DOHH2 (cell line): ENCODE data around the gene LENG9.

Experiments used
- H3F3A ChIP-seq: fragments of 200-600 bp; sonication (generic), shearing (Covaris generic); 2 replicates; pipeline ENCODE4 v1.6.0; 2016; ENCODE audit warnings: antibody characterized with exemption, mild to moderate bottlenecking; ENCODE audit not compliant: control insufficient read depth, insufficient read depth
- H3K27ac ChIP-seq: fragments of 200-600 bp; sonication (generic); 2 replicates; pipeline ENCODE4 v1.5.1; 2014; ENCODE audit warnings: low read depth, mild to moderate bottlenecking, low read length, moderate library complexity
- H3K27me3 ChIP-seq: fragments of 200-600 bp; sonication (generic); 2 replicates; pipeline ENCODE4 v1.6.1; 2014; ENCODE audit warnings: mild to moderate bottlenecking, low read length, mixed read lengths; ENCODE audit not compliant: control insufficient read depth
- H3K36me3 ChIP-seq: fragments of 200-600 bp; sonication (generic); 2 replicates; pipeline ENCODE4 v1.6.1; 2014; ENCODE audit warnings: mild to moderate bottlenecking, low read length, moderate library complexity, mixed read lengths; ENCODE audit not compliant: control insufficient read depth
- H3K4me1 ChIP-seq: fragments of 200-600 bp; sonication (generic); 2 replicates; pipeline ENCODE4 v1.6.1; 2014; ENCODE audit warnings: mild to moderate bottlenecking, low read length, mixed read lengths; ENCODE audit not compliant: control insufficient read depth
- H3K4me2 ChIP-seq: fragments of 200-600 bp; sonication (generic); 2 replicates; pipeline ENCODE4 v1.6.0; 2014; ENCODE audit warnings: mild to moderate bottlenecking, low read length, moderate library complexity
- H3K4me3 ChIP-seq: fragments of 200-600 bp; sonication (generic); 2 replicates; pipeline ENCODE4 v1.5.1; 2014; ENCODE audit warnings: mild to moderate bottlenecking, low read length, mixed read lengths
- H3K79me2 ChIP-seq: fragments of 200-600 bp; sonication (generic); 2 replicates; pipeline ENCODE4 v1.6.1; 2014; ENCODE audit warnings: mild to moderate bottlenecking, low read length, mixed read lengths; ENCODE audit not compliant: control insufficient read depth
- H3K9me2 ChIP-seq: fragments of 200-600 bp; sonication (generic); replicated peaks from 2 replicates; pipeline ENCODE4 v1.6.1; 2014; ENCODE audit warnings: mild to moderate bottlenecking, low read length, mixed read lengths; ENCODE audit not compliant: control insufficient read depth
- H3K9me3 ChIP-seq: fragments of 200-600 bp; sonication (generic); 2 replicates; pipeline ENCODE4 v1.6.1; 2014; ENCODE audit warnings: antibody characterized with exemption, low read length, mixed read lengths; ENCODE audit not compliant: control insufficient read depth, insufficient read depth
- H4K20me1 ChIP-seq: fragments of 200-600 bp; sonication (generic); 2 replicates; pipeline ENCODE4 v1.6.0; 2014; ENCODE audit warnings: low read depth, mild to moderate bottlenecking, antibody characterized with exemption, low read length, moderate library complexity; ENCODE audit not compliant: control insufficient read depth, insufficient read depth
- EZH2phosphoT487 ChIP-seq: fragments of 200-600 bp; sonication (generic); IDR thresholded peaks from 2 replicates; pipeline ENCODE4 v1.6.1; 2017; ENCODE audit warnings: borderline replicate concordance, mild to moderate bottlenecking, antibody characterized with exemption, low read length, moderate library complexity, mixed read lengths
- TF ChIP-seq, protein P1 (sequence below): fragments of 200-600 bp; sonication (generic); IDR thresholded peaks from one replicate; pipeline ENCODE4 v1.5.1; 2014; ENCODE audit warnings: antibody characterized with exemption, mild to moderate bottlenecking, low read depth, low read length; ENCODE audit not compliant: poor library complexity, severe bottlenecking

Gene LENG9

DNA sequence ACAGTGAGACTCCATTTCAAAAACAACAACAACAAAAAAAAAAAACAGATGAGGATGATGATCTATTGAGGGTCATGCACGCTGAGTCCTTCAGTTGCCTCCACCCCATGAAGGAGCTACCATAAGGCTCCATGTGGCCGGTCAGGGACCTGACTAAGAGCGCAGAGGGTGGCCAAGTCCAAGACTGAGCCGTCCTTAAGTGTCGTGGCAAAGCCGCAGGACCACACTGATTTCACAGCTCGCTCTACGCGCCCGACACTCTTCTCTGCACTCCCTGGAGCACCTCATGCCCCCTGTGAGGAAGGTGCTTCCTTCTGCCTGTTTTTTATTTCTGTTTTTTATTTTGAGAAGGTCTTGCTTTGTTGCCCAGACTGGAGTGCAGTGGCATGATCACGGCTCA is 36.0 kb downstream of the LENG9 start:
- H4K20me1 ChIP-seq: peaks cover 3% of the 10 kb centered on the region; the same call in 1 of the 2 replicates
- peaks cover 13% of the 10 kb centered on the region for H3K27me3 ChIP-seq
- no peak for TF ChIP-seq EZH2phosphoT487
- TF ChIP-seq, protein P1, sequence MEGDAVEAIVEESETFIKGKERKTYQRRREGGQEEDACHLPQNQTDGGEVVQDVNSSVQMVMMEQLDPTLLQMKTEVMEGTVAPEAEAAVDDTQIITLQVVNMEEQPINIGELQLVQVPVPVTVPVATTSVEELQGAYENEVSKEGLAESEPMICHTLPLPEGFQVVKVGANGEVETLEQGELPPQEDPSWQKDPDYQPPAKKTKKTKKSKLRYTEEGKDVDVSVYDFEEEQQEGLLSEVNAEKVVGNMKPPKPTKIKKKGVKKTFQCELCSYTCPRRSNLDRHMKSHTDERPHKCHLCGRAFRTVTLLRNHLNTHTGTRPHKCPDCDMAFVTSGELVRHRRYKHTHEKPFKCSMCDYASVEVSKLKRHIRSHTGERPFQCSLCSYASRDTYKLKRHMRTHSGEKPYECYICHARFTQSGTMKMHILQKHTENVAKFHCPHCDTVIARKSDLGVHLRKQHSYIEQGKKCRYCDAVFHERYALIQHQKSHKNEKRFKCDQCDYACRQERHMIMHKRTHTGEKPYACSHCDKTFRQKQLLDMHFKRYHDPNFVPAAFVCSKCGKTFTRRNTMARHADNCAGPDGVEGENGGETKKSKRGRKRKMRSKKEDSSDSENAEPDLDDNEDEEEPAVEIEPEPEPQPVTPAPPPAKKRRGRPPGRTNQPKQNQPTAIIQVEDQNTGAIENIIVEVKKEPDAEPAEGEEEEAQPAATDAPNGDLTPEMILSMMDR: no peak
- no peaks in the 10 kb centered on the region for H3K9me3 ChIP-seq
- H3K4me1 ChIP-seq: peaks cover 2% of the 10 kb centered on the region; the same call in 1 of the 2 replicates
- no peak overlapping the region for H3K27ac ChIP-seq
- no peaks in the 10 kb centered on the region for H3K36me3 ChIP-seq
- H3K79me2 ChIP-seq: no peaks in the 10 kb centered on the region
- H3K4me2 ChIP-seq: no peak overlapping the region
- no peaks in the 10 kb centered on the region for H3K9me2 ChIP-seq
- H3F3A ChIP-seq: no peaks in the 10 kb centered on the region
- H3K4me3 ChIP-seq: no peak overlapping the region

DNA sequence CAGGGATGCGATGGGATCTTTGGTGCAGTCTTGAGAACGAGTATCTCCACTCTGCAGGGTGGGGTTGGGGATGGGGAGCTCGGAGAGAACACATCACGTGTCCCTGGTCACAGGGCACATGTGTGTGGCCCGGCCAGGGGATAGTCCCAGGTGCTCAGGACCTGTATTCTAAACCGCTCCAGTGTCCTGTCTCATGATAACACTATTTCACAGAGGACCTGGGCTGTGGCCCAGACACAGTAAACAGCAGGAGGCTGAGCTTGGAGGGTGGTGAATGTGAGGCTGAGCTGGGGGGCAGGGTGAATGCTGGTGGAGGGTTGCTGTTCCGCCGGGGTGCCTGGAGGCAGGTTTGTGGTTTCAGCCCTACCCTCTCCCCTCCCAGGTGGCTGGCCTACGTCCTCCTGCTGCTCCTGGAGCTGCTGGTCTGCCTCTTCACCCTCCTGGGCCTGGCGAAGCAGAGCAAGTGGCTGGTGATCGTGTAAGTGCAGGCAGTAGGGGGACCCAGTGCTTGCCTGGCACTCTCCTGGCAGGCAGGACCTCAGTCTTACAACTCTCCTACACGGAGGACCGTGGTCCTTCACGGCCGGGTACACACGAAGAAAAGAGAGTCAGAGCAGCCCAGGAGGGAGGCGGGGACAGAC is 37.2 kb downstream of the LENG9 start:
- peaks cover under 1% of the 10 kb centered on the region; the same call in 1 of the 2 replicates for H4K20me1 ChIP-seq
- TF ChIP-seq EZH2phosphoT487: no peak
- TF ChIP-seq, protein P1: no peak
- H3K9me2 ChIP-seq: no peaks in the 10 kb centered on the region
- peaks cover 14% of the 10 kb centered on the region for H3K27me3 ChIP-seq
- H3K4me2 ChIP-seq: no peak overlapping the region
- H3F3A ChIP-seq: no peaks in the 10 kb centered on the region
- H3K79me2 ChIP-seq: no peaks in the 10 kb centered on the region
- no peak overlapping the region for H3K27ac ChIP-seq
- H3K36me3 ChIP-seq: no peaks in the 10 kb centered on the region
- H3K4me1 ChIP-seq: peaks cover 2% of the 10 kb centered on the region; the same call in 1 of the 2 replicates
- H3K9me3 ChIP-seq: no peaks in the 10 kb centered on the region
- no peak overlapping the region for H3K4me3 ChIP-seq

DNA sequence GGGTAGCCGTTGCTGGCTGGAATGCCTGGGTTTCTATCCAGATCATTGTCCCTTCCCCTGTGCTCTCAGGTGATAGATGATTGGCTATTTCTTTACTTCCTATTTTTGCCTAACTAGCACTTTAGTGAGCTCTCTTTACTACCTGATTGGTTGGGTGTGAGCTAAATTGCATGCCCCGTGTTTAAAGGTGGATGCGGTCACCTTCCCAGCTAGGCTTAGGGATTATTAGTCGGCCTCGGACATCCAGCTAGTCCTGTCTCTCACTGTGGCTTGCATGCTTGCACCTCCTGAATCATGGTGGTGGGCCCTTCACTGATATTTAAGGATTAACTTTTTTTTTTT is 38.2 kb downstream of the LENG9 start:
- H3K36me3 ChIP-seq: no peaks in the 10 kb centered on the region
- no peaks in the 10 kb centered on the region for H3K4me1 ChIP-seq
- H3K79me2 ChIP-seq: no peaks in the 10 kb centered on the region
- peaks cover 13% of the 10 kb centered on the region for H3K27me3 ChIP-seq
- no peaks in the 10 kb centered on the region for H3K9me2 ChIP-seq
- H3F3A ChIP-seq: no peaks in the 10 kb centered on the region
- no peak for TF ChIP-seq EZH2phosphoT487
- TF ChIP-seq, protein P1: no peak
- no peaks in the 10 kb centered on the region for H3K9me3 ChIP-seq
- no peak overlapping the region for H3K4me2 ChIP-seq
- H4K20me1 ChIP-seq: no peaks in the 10 kb centered on the region
- no peak overlapping the region for H3K27ac ChIP-seq
- H3K4me3 ChIP-seq: no peak overlapping the region
